Dendritic cell treated with granulocyte-macrophage colony-stimulating factor and Interleukin-4, amounts not matched to agents 40 ng/mL and 50 ng/mL, for 4 days (primary cell): Measurements from ENCODE around the gene COL17A1.

Experiments
- H3K27ac Mint-ChIP-seq: one replicate; pipeline ENCODE4 v1.8.0; 2022; ENCODE audit warnings: mild to moderate bottlenecking, mixed read lengths
- H3K27me3 Mint-ChIP-seq: one replicate; pipeline ENCODE4 v1.8.0; 2022; ENCODE audit warnings: mild to moderate bottlenecking, mixed read lengths
- H3K36me3 Mint-ChIP-seq: one replicate; pipeline ENCODE4 v1.8.0; 2022; ENCODE audit warnings: low read depth, mixed read lengths
- H3K4me1 Mint-ChIP-seq: one replicate; pipeline ENCODE4 v1.8.0; 2022; ENCODE audit warnings: low read depth, mixed read lengths
- H3K4me3 Mint-ChIP-seq: one replicate; pipeline ENCODE4 v1.8.0; 2022; ENCODE audit warnings: mild to moderate bottlenecking, moderate library complexity, mixed read lengths
- H3K9me3 Mint-ChIP-seq: one replicate; pipeline ENCODE4 v1.8.0; 2022; ENCODE audit warnings: mixed read lengths
- intact Hi-C: fragments of 100-400 bp; cut with micrococcal nuclease; formaldehyde crosslinking; loops from one replicate; pipeline ENCODE4 v1.15.0; 2022

The COL17A1 gene

GRCh38 chr10:104085801-104086400 lies at the start of gene COL17A1:
Gene COL17A1 (minus strand): TSS chr10:104085880. CDS start chr10:104080673, 5,207 bp downstream.
- H3K9me3 Mint-ChIP-seq: no peaks in the 10 kb centered on the region
- no peaks in the 10 kb centered on the region for H3K4me1 Mint-ChIP-seq
- no peaks in the 10 kb centered on the region for H3K27me3 Mint-ChIP-seq
- no peak within 1 kb of the TSS for H3K27ac Mint-ChIP-seq
- no peak within 1 kb of the TSS for H3K4me3 Mint-ChIP-seq
- intact Hi-C loops: no loop called here
- H3K36me3 Mint-ChIP-seq: no peaks in the 10 kb centered on the region

DNA sequence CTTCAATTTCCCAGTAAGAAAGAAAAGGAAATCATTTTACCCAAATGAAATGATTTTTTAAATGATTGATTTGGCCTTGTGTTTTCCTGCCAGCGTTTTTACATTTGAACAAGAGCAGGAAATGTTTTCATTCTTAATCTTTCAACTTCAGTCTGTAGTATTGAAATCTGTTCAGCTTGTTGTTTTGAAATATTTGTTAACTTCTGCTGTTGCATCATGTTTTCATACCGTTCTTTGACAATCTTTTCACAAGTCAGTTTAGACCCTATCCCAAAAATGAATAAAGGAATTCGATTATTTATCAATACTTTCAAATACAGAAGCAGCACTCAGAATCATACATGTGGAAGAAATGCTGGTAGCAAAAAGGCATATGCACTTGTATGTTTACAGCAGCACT lies 44.4 kb upstream of the COL17A1 start:
- Mint-ChIP-seq H3K9me3 (no peaks in the 10 kb centered on the region), H3K4me3 (no peak overlapping the region), H3K27ac (no peak overlapping the region), H3K36me3 (peaks cover 23% of the 10 kb centered on the region), H3K27me3 (peaks cover 7% of the 10 kb centered on the region), H3K4me1 (peaks cover 8% of the 10 kb centered on the region)
- intact Hi-C loops: no loop called here

- Mint-ChIP-seq H3K27ac (no peak overlapping the region), H3K4me3 (no peak overlapping the region), H3K27me3 (peaks cover 3% of the 10 kb centered on the region), H3K36me3 (peaks cover 23% of the 10 kb centered on the region), H3K9me3 (no peaks in the 10 kb centered on the region), H3K4me1 (peaks cover 8% of the 10 kb centered on the region)
- intact Hi-C loops: loop anchor here (10.0 kb wide), 3 partner anchors 103 to 243 kb away; partner anchors contain the start of gene GSTO2
Observed at GRCh38 chr10:104128214-104128613, 42.5 kb upstream of the COL17A1 start.

GRCh38 chr10:104127411-104127810 lies 41.7 kb upstream of the COL17A1 start:
- peaks cover 23% of the 10 kb centered on the region for H3K36me3 Mint-ChIP-seq
- H3K9me3 Mint-ChIP-seq: no peaks in the 10 kb centered on the region
- no peaks in the 10 kb centered on the region for H3K27me3 Mint-ChIP-seq
- intact Hi-C loops: loop anchor here (10.0 kb wide), 3 partner anchors 103 to 243 kb away; partner anchors contain the start of gene GSTO2
- no peak overlapping the region for H3K27ac Mint-ChIP-seq
- H3K4me3 Mint-ChIP-seq: no peak overlapping the region
- peaks cover 12% of the 10 kb centered on the region for H3K4me1 Mint-ChIP-seq

DNA sequence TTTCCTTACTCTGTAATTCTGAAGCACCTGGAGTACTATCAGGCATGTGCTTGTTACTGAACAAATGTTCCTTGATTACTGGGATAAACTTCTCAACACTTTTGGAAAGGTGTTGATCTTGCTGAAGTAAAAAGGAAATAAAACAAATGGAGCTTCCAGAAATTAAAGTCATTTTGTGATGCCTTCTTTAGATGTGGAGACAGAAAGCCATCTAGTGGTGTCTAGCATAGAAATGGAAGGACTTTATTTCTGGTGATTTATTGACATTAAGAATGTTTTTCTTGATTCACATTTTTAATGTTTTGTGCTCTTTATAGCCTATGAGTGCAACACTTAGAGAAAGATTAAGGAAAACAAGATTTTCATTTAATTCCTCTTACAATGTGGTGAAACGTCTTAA lies 37.7 kb upstream of the COL17A1 start:
- intact Hi-C loops: loop anchor here (2.0 to 10.0 kb wide), 6 partner anchors 99 to 239 kb away; partner anchors contain the start of genes CFAP58, GSTO2, SLK and STN1
- Mint-ChIP-seq H3K27ac (no peak overlapping the region), H3K4me1 (peaks cover 22% of the 10 kb centered on the region), H3K4me3 (no peak overlapping the region), H3K27me3 (no peaks in the 10 kb centered on the region), H3K9me3 (no peaks in the 10 kb centered on the region), H3K36me3 (peaks cover 23% of the 10 kb centered on the region)

GRCh38 chr10:104122225-104123107 lies 36.8 kb upstream of the COL17A1 start:
- peaks cover 20% of the 10 kb centered on the region for H3K4me1 Mint-ChIP-seq
- no peaks in the 10 kb centered on the region for H3K27me3 Mint-ChIP-seq
- peak overlapping the region; percentile 97 for H3K27ac Mint-ChIP-seq
- intact Hi-C loops: loop anchor here (2.0 to 10.0 kb wide), 6 partner anchors 98 to 238 kb away; partner anchors contain the start of genes CFAP58, GSTO2, SLK and STN1
- H3K9me3 Mint-ChIP-seq: no peaks in the 10 kb centered on the region
- H3K36me3 Mint-ChIP-seq: peaks cover 23% of the 10 kb centered on the region
- H3K4me3 Mint-ChIP-seq: peak overlapping the region; percentile 88

DNA sequence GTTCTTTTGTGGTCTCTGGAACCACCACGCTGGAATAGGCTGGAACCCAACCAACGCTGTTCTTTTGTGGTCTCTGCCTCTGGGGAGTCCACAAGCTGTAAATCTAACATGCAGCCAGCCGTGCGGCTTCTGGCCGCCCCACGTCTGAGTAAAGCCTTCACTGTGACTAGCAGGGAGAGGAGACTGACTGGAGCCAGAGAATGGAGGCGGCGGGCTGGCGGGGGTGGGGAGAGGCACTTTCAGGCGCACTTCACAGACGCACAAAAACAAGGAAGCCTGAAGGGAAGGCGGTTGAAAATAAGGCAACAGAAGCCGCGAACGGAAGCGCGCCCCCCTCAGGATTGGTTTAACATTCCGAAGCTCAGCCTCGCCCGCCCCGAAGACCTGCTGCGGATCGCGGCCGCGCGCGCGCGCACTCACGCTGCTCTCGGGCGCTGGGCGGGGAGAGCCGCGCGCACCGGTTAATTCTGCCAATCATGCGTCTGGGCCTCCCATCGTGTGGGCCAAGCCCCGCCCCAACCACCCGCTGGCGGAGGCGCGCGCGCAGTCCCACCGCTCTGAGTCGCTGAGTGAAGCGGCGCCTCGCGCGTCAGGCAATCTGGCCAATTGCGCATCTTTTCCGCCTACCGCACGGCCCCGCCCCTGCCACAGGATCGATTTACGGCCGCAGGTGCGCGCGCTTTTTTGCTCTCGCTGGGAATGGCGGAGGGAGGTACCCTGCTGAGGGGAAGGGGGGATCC lies 36.0 kb upstream of the COL17A1 start, which contains the start of gene SFR1:
TSS of gene SFR1 (plus strand) at position 687 of the 740 bp plus-strand sequence. CDS start at position 700, 13 bp downstream.
- Mint-ChIP-seq H3K4me3 (peak within 1 kb of the TSS; percentile 88), H3K36me3 (peaks cover 15% of the 10 kb centered on the region), H3K4me1 (peaks cover 14% of the 10 kb centered on the region), H3K9me3 (no peaks in the 10 kb centered on the region), H3K27me3 (no peaks in the 10 kb centered on the region), H3K27ac (peak within 1 kb of the TSS; percentile 97)
- intact Hi-C loops: loop anchor here (2.0 to 10.0 kb wide), 6 partner anchors 97 to 237 kb away; partner anchors contain the start of genes CFAP58, GSTO2, SLK and STN1

DNA sequence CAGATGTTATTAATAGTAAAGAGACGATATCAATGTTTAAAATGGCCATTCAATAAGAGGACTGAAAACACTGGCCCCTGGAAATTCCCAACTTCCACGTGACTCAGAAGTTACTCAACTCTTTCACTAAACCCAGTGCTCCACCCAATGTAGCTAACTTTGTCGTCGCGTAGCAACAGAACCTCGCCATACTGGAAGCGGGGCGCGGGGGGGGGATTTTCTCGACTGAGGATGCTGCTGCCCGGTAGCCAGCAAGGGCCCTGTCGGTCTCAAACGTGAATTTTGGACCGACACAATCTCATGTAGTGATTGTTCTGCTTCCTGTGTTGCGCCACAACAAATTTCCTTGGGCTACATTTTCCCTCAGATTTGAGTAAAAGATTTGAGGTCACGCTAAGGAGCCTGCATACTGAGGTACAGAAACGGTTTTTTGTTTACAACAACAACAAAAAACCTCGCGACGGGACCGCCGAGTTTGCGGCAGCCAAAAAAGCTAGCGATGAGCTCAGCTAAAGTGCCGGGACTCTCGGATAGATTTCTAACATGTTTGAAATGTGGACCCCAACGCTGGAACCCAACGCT lies 35.3 kb upstream of the COL17A1 start:
- H3K36me3 Mint-ChIP-seq: peaks cover 8% of the 10 kb centered on the region
- H3K4me3 Mint-ChIP-seq: peak overlapping the region; percentile 88
- no peaks in the 10 kb centered on the region for H3K27me3 Mint-ChIP-seq
- no peaks in the 10 kb centered on the region for H3K9me3 Mint-ChIP-seq
- intact Hi-C loops: loop anchor here (5.0 to 10.0 kb wide), 4 partner anchors 96 to 236 kb away; partner anchors contain the start of genes CFAP58 and GSTO2
- H3K4me1 Mint-ChIP-seq: peaks cover 14% of the 10 kb centered on the region
- H3K27ac Mint-ChIP-seq: peak overlapping the region; percentile 97

DNA sequence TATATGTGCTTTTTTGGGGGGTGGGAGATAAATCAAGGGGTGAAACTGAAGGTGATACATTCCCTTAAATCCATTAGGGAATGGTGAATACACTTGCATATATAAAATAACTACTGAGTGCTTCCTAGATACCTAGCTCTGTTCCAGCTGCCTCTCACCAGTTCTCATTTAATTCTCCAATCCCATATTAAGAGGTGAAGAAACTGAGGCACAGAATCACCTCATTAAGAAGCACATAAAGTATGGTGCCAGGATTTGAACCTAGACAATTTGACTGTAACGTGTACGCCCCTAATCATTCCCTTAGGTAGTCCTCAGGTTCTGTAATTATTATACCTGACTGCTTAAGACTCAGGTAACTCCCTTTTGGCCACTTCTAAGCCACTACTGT lies 34.8 kb upstream of the COL17A1 start:
- Mint-ChIP-seq H3K4me1 (peaks cover 14% of the 10 kb centered on the region), H3K4me3 (peak overlapping the region; percentile 88), H3K36me3 (peaks cover 3% of the 10 kb centered on the region), H3K9me3 (no peaks in the 10 kb centered on the region), H3K27me3 (no peaks in the 10 kb centered on the region), H3K27ac (peak overlapping the region; percentile 97)
- intact Hi-C loops: loop anchor here (5.0 to 10.0 kb wide), 4 partner anchors 96 to 236 kb away; partner anchors contain the start of genes CFAP58 and GSTO2

DNA sequence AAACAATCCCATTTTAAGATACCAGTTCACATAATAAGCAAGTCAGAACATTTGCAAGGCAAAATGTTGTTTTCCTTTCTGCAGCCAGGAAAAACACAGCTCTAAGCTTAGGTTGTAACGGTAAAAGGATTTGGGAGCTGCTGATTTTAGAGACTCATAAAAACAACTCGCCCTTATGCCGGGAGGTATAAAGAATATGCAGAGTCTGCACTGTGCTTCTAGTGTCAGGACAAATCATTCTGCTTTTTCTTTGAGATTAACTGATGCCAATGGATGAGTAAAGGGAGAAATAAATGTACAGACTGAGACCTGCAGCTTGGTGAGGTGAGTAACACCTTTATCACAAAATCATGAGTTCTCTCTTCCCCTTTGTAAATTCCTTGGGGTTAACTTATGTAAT lies 34.3 kb upstream of the COL17A1 start:
- Mint-ChIP-seq H3K27ac (peak overlapping the region; percentile 97), H3K4me1 (peaks cover 14% of the 10 kb centered on the region), H3K9me3 (no peaks in the 10 kb centered on the region), H3K27me3 (no peaks in the 10 kb centered on the region), H3K36me3 (no peaks in the 10 kb centered on the region), H3K4me3 (no peak overlapping the region)
- intact Hi-C loops: loop anchor here (5.0 to 10.0 kb wide), 4 partner anchors 95 to 235 kb away; partner anchors contain the start of genes CFAP58 and GSTO2

DNA sequence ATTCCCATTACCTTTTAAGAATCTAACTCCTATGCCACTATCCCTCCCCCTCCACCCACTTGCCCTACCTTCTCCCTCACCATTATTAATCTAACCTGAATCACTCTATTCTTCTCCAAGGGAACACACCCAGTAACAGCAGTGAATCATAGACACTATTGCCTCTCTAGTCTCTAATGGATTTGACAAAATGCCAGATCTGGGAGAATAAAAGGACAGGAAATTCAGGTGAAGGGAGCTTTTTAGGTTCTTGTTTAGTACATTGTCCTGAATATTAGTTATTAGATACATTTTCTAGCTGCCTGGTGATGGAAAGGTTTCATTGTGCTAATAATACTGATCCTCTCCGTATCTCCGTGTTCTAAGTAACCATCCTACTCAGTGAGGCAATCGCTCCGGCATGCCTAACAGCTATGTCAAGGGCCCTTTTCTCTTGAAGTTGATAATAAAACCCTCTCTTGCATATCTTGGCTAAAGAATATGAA lies 32.2 kb upstream of the COL17A1 start:
- intact Hi-C loops: no loop called here
- H3K27ac Mint-ChIP-seq: no peak overlapping the region
- peaks cover 24% of the 10 kb centered on the region for H3K4me1 Mint-ChIP-seq
- H3K4me3 Mint-ChIP-seq: no peak overlapping the region
- no peaks in the 10 kb centered on the region for H3K9me3 Mint-ChIP-seq
- H3K27me3 Mint-ChIP-seq: no peaks in the 10 kb centered on the region
- no peaks in the 10 kb centered on the region for H3K36me3 Mint-ChIP-seq

- no peaks in the 10 kb centered on the region for H3K27me3 Mint-ChIP-seq
- no peaks in the 10 kb centered on the region for H3K9me3 Mint-ChIP-seq
- intact Hi-C loops: no loop called here
- no peaks in the 10 kb centered on the region for H3K36me3 Mint-ChIP-seq
- H3K4me1 Mint-ChIP-seq: peaks cover 23% of the 10 kb centered on the region
- H3K4me3 Mint-ChIP-seq: no peak overlapping the region
- no peak overlapping the region for H3K27ac Mint-ChIP-seq
Observed at GRCh38 chr10:104113376-104113956, 27.8 kb upstream of the COL17A1 start.
